Measurements from ENCODE around the gene XXYLT1. TPM values are rescaled to one million over a fixed set of nuclear protein-coding genes. Genes with fewer than 3 reads are reported as not detected.

Gene XXYLT1
- total RNA-seq, 6 experiments from 2014 or later = 1.7 to 6.5 (median 2.1) TPM

- Histone ChIP-seq H3K27me3 (no peaks in the 10 kb centered on the region), H3K4me1 (peaks cover 0 to under 1% (median 0%) of the 10 kb centered on the region in 4 donors), H3K4me3 (no peak overlapping the region), H3K36me3 (no peaks in the 10 kb centered on the region), H3K9me3 (no peaks in the 10 kb centered on the region), H3K27ac (peak overlapping the region in 2 of 3 donors; percentile 19 to 45)
- ATAC-seq (peak in 2 of 4 donors; percentile 17 to 19), DNase-seq (no peak)
- intact Hi-C loops (cut with DNase I) = no loop called here
- 37% methylated on average over 9 of the region's 15 CpGs for WGBS (ENCODE audit: insufficient coverage, low coverage, low lambda C conversion rate, missing lambda C conversion rate)
- no peak for TF ChIP-seq POLR2A (IDR thresholded peaks at IDR 0.05)
- TF ChIP-seq CTCF (IDR thresholded peaks at IDR 0.05) = no peak
Observed at GRCh38 chr3:195149292-195150030, 121.5 kb downstream of the XXYLT1 start.

- intact Hi-C loops (cut with DNase I) = no loop called here
- Histone ChIP-seq H3K4me3 (no peak overlapping the region), H3K9me3 (no peaks in the 10 kb centered on the region), H3K27me3 (no peaks in the 10 kb centered on the region), H3K36me3 (no peaks in the 10 kb centered on the region), H3K27ac (peak overlapping the region in 2 of 3 donors; percentile 3 to 28), H3K4me1 (no peaks in the 10 kb centered on the region)
- DNase-seq (no peak), ATAC-seq (peak in 1 of 4 donors; percentile 11)
- TF ChIP-seq POLR2A (IDR thresholded peaks at IDR 0.05) (no peak), CTCF (IDR thresholded peaks at IDR 0.05) (no peak)
- 50% methylated on average over 10 of the region's 10 CpGs for WGBS (ENCODE audit: insufficient coverage, low coverage, low lambda C conversion rate, missing lambda C conversion rate)
Observed at GRCh38 chr3:195148549-195148948, 122.4 kb downstream of the XXYLT1 start.

GRCh38 chr3:195147649-195148080 lies 123.3 kb downstream of the XXYLT1 start:
- WGBS (ENCODE audit: insufficient coverage, low coverage, low lambda C conversion rate, missing lambda C conversion rate) = 52% methylated on average over 15 of the region's 17 CpGs
- Histone ChIP-seq H3K4me1 (no peaks in the 10 kb centered on the region), H3K27ac (peak overlapping the region in 2 of 3 donors; percentile 3 to 28), H3K27me3 (no peaks in the 10 kb centered on the region), H3K4me3 (no peak overlapping the region), H3K36me3 (no peaks in the 10 kb centered on the region), H3K9me3 (no peaks in the 10 kb centered on the region)
- intact Hi-C loops (cut with DNase I) = no loop called here
- TF ChIP-seq CTCF (IDR thresholded peaks at IDR 0.05) = no peak
- no peak for TF ChIP-seq POLR2A (IDR thresholded peaks at IDR 0.05)
- peak; percentile 46 to 68 (median 51) for ATAC-seq
- DNase-seq = peak in 1 of 3 donors; percentile 68

GRCh38 chr3:195146131-195146530 lies 124.8 kb downstream of the XXYLT1 start:
- Histone ChIP-seq H3K4me3 (no peak overlapping the region), H3K27ac (no peak overlapping the region), H3K27me3 (no peaks in the 10 kb centered on the region), H3K9me3 (no peaks in the 10 kb centered on the region), H3K4me1 (no peaks in the 10 kb centered on the region), H3K36me3 (no peaks in the 10 kb centered on the region)
- DNase-seq (no peak), ATAC-seq (no peak)
- intact Hi-C loops (cut with DNase I) = no loop called here
- 73% methylated on average over 6 of the region's 8 CpGs for WGBS (ENCODE audit: insufficient coverage, low coverage, low lambda C conversion rate, missing lambda C conversion rate)
- TF ChIP-seq CTCF (IDR thresholded peaks at IDR 0.05) (no peak), POLR2A (IDR thresholded peaks at IDR 0.05) (no peak)

Data from right lobe of liver (tissue), 6 donors.